HCT116 (cell line): ENCODE measurements around the gene CIC. TPM values are rescaled to one million over a fixed set of nuclear protein-coding genes. Genes with fewer than 3 reads are reported as not detected.

Experiments
- ATAC-seq: fragments of 200-7000 bp; cut with Tn5 transposase; 2 replicates; pipeline ENCODE4 v1.9.1; 2020; ENCODE audit warnings: mild to moderate bottlenecking, moderate library complexity
- BruUV-seq: library from RNA; stranded (reverse); fragments of 400-500 nt; replicated peaks from 2 replicates; lab custom pipeline; 2021; lab: Mats Ljungman, UMichigan
- CTCF ChIA-PET: fragments of 300-600 bp; sonication (Branson Sonifier 250); formaldehyde crosslinking; loops from one replicate; lab custom pipeline; 2021; ENCODE audit warnings: antibody characterized with exemption; lab: Charles Lee
- POLR2A ChIA-PET: fragments of 300-600, 350-600 bp; sonication (Branson Sonifier 250); formaldehyde crosslinking; loops from one replicate; lab custom pipeline; 2021; ENCODE audit warnings: antibody characterized with exemption; lab: Charles Lee
- RAD21 ChIA-PET, 2 experiments: fragments of 300-600 bp; sonication (Branson Sonifier 250); formaldehyde crosslinking; loops; one replicate each; lab custom pipeline; 2023; ENCODE audit warnings: low total read pairs in 2 of 2; ENCODE audit not compliant: uncharacterized antibody in 2 of 2, unreplicated experiment in 2 of 2, low non-redundant PET in 1 of 2; lab: Charles Lee
- DNase-seq: peaks from one replicate; pipeline ENCODE4 v3.0.0-alpha.2; 2010; ENCODE audit warnings: low read depth, low spot score
- H2AFZ ChIP-seq: fragments of 200-600 bp; shearing (Covaris generic), sonication (generic); 2 replicates; pipeline ENCODE4 v1.6.1; 2017; ENCODE audit warnings: low read depth, mixed run types, mixed read lengths, antibody characterized with exemption, low read length; ENCODE audit not compliant: poor library complexity, severe bottlenecking
- H3K27ac ChIP-seq: 2 replicates; pipeline ENCODE4 v1.5.1; 2012; ENCODE audit warnings: low read depth, low read length
- H3K27me3 ChIP-seq: fragments of 200-600 bp; sonication (generic); 2 replicates; pipeline ENCODE4 v1.6.1; 2016; ENCODE audit warnings: mixed run types, low read length, mixed read lengths; ENCODE audit not compliant: insufficient read depth
- H3K36me3 ChIP-seq, 2 experiments: fragments of 200-500 bp in 1 of 2; fragments of 200-600 bp in 1 of 2; sonication (Bioruptor generic) in 1 of 2; sonication (generic) in 1 of 2; 2 replicates each; pipeline versions ENCODE4 v1.5.1 to v1.6.1; 2014 to 2016; ENCODE audit warnings: low read length in 2 of 2, inconsistent platforms in 1 of 2, mixed read lengths in 1 of 2, mixed run types in 1 of 2; ENCODE audit not compliant: insufficient read depth in 2 of 2, control insufficient read depth in 1 of 2
- H3K4me1 ChIP-seq, 2 experiments: fragments of 200-600 bp in 1 of 2; sonication (generic) in 1 of 2; 2 replicates each; pipeline versions ENCODE4 v1.5.1 to v1.6.1; 2012 to 2017; ENCODE audit warnings: low read length in 2 of 2, inconsistent platforms in 1 of 2, mild to moderate bottlenecking in 1 of 2, mixed read lengths in 1 of 2, mixed run types in 1 of 2, moderate library complexity in 1 of 2; ENCODE audit not compliant: insufficient read depth in 2 of 2, control insufficient read depth in 1 of 2
- H3K4me2 ChIP-seq: fragments of 200-600 bp; sonication (generic); 2 replicates; pipeline ENCODE4 v1.6.1; 2017; ENCODE audit warnings: mixed run types, low read length, mixed read lengths
- H3K4me3 ChIP-seq, 2 experiments: fragments of 200-600 bp in 1 of 2; sonication (generic) in 1 of 2; replicated peaks in 1 of 2; 2 replicates each; pipeline ENCODE4 v1.5.1; 2011 to 2016; ENCODE audit warnings: low read length in 2 of 2, control low read depth in 1 of 2, low read depth in 1 of 2, mild to moderate bottlenecking in 1 of 2, mixed read lengths in 1 of 2, mixed run types in 1 of 2
- H3K79me2 ChIP-seq: fragments of 200-600 bp; sonication (generic); 2 replicates; pipeline ENCODE4 v1.6.1; 2017; ENCODE audit warnings: mild to moderate bottlenecking, mixed run types, low read length, moderate library complexity, mixed read lengths; ENCODE audit not compliant: insufficient read depth
- H3K9ac ChIP-seq: fragments of 200-600 bp; sonication (generic); 2 replicates; pipeline ENCODE4 v1.6.1; 2016; ENCODE audit warnings: low read length, mixed read lengths
- H3K9me2 ChIP-seq: fragments of 200-600 bp; sonication (generic), shearing (Covaris generic); 2 replicates; pipeline ENCODE4 v1.6.1; 2017; ENCODE audit warnings: mixed run types, mild to moderate bottlenecking, moderate library complexity; ENCODE audit not compliant: insufficient read depth
- H3K9me3 ChIP-seq, 2 experiments: fragments of 200-500 bp in 1 of 2; fragments of 200-600 bp in 1 of 2; sonication (Bioruptor generic) in 1 of 2; sonication (generic) in 1 of 2; 2 replicates each; pipeline ENCODE4 v1.6.1; 2014 to 2017; ENCODE audit warnings: low read length in 2 of 2, mixed read lengths in 2 of 2, inconsistent platforms in 1 of 2, low read depth in 1 of 2, mild to moderate bottlenecking in 1 of 2, mixed run types in 1 of 2, moderate library complexity in 1 of 2; ENCODE audit not compliant: control insufficient read depth in 1 of 2, insufficient read depth in 1 of 2
- H4K20me1 ChIP-seq: fragments of 200-600 bp; sonication (generic), shearing (Covaris generic); 2 replicates; pipeline ENCODE4 v1.6.1; 2017; ENCODE audit warnings: mixed run types, mild to moderate bottlenecking, moderate library complexity; ENCODE audit not compliant: insufficient read depth
- CEBPB ChIP-seq: IDR thresholded peaks from 2 replicates; pipeline ENCODE4 v1.6.1; 2012; ENCODE audit warnings: low read depth
- EGR1 ChIP-seq: IDR thresholded peaks from 2 replicates; pipeline ENCODE4 v1.6.1; 2012; ENCODE audit warnings: low read depth
- ELF1 ChIP-seq: IDR thresholded peaks from 2 replicates; pipeline ENCODE4 v1.6.1; 2012; ENCODE audit warnings: low read depth, borderline replicate concordance
- EZH2 ChIP-seq: fragments of 200-600 bp; sonication (generic); IDR thresholded peaks from 2 replicates; pipeline ENCODE4 v1.6.1; 2017; ENCODE audit warnings: antibody characterized with exemption, mixed run types
- POLR2A ChIP-seq: IDR thresholded peaks from 2 replicates; pipeline ENCODE4 v1.7.0; 2011; ENCODE audit warnings: borderline replicate concordance; ENCODE audit not compliant: insufficient read depth, insufficient read length; ENCODE audit errors: extremely low read depth
- SP1 ChIP-seq: IDR thresholded peaks from 2 replicates; pipeline ENCODE4 v1.6.1; 2012; ENCODE audit warnings: low read depth
- YY1 ChIP-seq: IDR thresholded peaks from 2 replicates; pipeline ENCODE4 v1.6.1; 2011; ENCODE audit warnings: low read length, low read depth, moderate library complexity, mild to moderate bottlenecking; ENCODE audit not compliant: insufficient replicate concordance; ENCODE audit errors: extremely low read depth
- ZNF274 ChIP-seq: fragments of 200-500 bp; sonication (Bioruptor generic); IDR thresholded peaks from 2 replicates; pipeline ENCODE4 v1.6.1; 2014; ENCODE audit warnings: mild to moderate bottlenecking, low read depth, low read length, inconsistent platforms
- intact Hi-C: fragments of 100-400 bp; cut with micrococcal nuclease; formaldehyde crosslinking; loops from 2 replicates; pipeline ENCODE4 v1.10.0; 2022
- total RNA-seq: library from RNA; stranded (reverse); gene quantifications from one replicate; pipeline ENCODE4 v1.2.1, GENCODE V29; 2021; ENCODE audit not compliant: unreplicated experiment
- TF ChIP-seq, protein P1 (sequence below): IDR thresholded peaks from 2 replicates; pipeline ENCODE4 v1.6.1; 2012; ENCODE audit warnings: low read depth

The CIC gene
- total RNA-seq, 1 experiment from 2014 or later, result 52.0 TPM

DNA sequence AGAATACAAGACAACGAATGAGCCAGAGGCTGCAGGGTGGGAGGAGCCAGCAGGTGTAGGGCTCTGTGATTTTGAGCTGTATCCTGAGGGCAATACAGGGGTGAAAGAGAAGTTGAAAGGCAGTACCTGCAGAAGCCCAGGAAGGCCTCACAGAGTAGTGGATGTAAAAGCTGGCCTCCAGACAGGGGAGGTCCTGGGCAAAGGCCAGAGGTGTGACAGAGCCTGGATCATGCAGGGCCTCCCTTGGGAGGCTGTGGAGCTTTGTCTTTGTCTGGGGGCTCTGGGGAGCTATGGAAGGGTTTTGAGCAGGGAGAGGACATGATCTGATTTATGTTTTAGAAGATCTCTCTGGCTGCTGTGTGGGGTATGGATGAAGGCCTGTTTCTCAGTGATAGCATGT, 59.1 kb downstream of the CIC start (continued):
- TF ChIP-seq, protein P1, sequence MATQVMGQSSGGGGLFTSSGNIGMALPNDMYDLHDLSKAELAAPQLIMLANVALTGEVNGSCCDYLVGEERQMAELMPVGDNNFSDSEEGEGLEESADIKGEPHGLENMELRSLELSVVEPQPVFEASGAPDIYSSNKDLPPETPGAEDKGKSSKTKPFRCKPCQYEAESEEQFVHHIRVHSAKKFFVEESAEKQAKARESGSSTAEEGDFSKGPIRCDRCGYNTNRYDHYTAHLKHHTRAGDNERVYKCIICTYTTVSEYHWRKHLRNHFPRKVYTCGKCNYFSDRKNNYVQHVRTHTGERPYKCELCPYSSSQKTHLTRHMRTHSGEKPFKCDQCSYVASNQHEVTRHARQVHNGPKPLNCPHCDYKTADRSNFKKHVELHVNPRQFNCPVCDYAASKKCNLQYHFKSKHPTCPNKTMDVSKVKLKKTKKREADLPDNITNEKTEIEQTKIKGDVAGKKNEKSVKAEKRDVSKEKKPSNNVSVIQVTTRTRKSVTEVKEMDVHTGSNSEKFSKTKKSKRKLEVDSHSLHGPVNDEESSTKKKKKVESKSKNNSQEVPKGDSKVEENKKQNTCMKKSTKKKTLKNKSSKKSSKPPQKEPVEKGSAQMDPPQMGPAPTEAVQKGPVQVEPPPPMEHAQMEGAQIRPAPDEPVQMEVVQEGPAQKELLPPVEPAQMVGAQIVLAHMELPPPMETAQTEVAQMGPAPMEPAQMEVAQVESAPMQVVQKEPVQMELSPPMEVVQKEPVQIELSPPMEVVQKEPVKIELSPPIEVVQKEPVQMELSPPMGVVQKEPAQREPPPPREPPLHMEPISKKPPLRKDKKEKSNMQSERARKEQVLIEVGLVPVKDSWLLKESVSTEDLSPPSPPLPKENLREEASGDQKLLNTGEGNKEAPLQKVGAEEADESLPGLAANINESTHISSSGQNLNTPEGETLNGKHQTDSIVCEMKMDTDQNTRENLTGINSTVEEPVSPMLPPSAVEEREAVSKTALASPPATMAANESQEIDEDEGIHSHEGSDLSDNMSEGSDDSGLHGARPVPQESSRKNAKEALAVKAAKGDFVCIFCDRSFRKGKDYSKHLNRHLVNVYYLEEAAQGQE, result no peak
- TF ChIP-seq ELF1 (no peak), SP1 (no peak), POLR2A (no peak), EZH2 (no peak), EGR1 (no peak)

DNA sequence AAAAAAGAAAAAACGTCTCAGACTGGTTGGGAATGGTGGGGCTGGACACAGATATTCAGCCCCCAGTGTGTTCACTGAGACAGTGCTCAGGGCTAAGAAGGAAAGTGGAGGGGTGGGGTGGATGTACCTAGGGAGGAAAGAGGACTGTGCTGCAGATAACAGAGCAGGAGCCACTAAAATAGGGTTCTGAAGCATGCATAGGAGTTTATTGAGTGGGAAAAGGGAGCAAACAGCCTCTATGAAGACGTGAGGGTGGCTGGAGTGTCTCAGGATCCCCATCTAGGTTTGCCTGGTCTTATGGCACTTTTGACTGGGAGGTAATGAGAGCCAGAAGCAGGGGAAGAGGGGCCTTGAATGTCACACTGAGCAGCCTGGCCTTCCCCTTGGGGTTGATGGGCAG, 59.8 kb downstream of the CIC start:
- no peak overlapping the region for H3K4me2 ChIP-seq
- ChIA-PET POLR2A (no interaction called here), CTCF (no interaction called here), RAD21 (no interaction called here)
- intact Hi-C loops, result no loop called here
- no peak for TF ChIP-seq POLR2A
- TF ChIP-seq, protein P1, result no peak
- TF ChIP-seq CEBPB, result no peak
- no peak for TF ChIP-seq YY1
- no peak for TF ChIP-seq ZNF274
- no TSS peak for BruUV-seq
- no peaks in the 10 kb centered on the region for H3K9me2 ChIP-seq
- ATAC-seq (no peak), DNase-seq (no peak)
- H2AFZ ChIP-seq, result no peak overlapping the region
- H3K27me3 ChIP-seq, result no peaks in the 10 kb centered on the region
- H3K4me1 ChIP-seq, result peaks cover 10 to 17% of the 10 kb centered on the region in 2 experiments
- H3K27ac ChIP-seq, result no peak overlapping the region
- H3K9me3 ChIP-seq, result no peaks in the 10 kb centered on the region
- H3K36me3 ChIP-seq, result no peaks in the 10 kb centered on the region; a peak in 1 of 4 replicates
- no peaks in the 10 kb centered on the region for H4K20me1 ChIP-seq
- H3K4me3 ChIP-seq, result no peak overlapping the region
- peaks cover 17% of the 10 kb centered on the region for H3K79me2 ChIP-seq
- H3K9ac ChIP-seq, result no peak overlapping the region
